Pancreas (tissue), 10 donors: ENCODE data around the gene SEPTIN1. TPM values are rescaled to one million over a fixed set of nuclear protein-coding genes. Genes with fewer than 3 reads are reported as not detected.
A peak's percentile ranks its signal among the peaks of the same experiment; 100 is the strongest.

Source experiments
- ATAC-seq, 4 donors: fragments of 200-7000 bp; cut with Tn5 transposase; one replicate each; pipeline versions ENCODE4 v1.8.0 to v1.9.1; 2020; ENCODE audit warnings: mild to moderate bottlenecking in 4 of 4, moderate library complexity in 4 of 4
- DNase-seq, 6 donors: peaks; one replicate each; pipeline ENCODE4 v3.0.0-alpha.2; 2020
- FAIRE-seq: peaks from 2 replicates; lab custom pipeline; 2012; peaks lifted over from hg19 to GRCh38; lab: Jason Lieb, UNC
- H3K27ac ChIP-seq, 4 donors: fragments of 200-600 bp; sonication (generic); 1 replicate in 3 of 4; 2 replicates in 1 of 4; pipeline versions ENCODE4 v1.5.0 to v1.8.0; 2020
- H3K27me3 ChIP-seq, 4 donors: fragments of 200-600 bp; one replicate each; pipeline ENCODE4 v1.8.0; 2021
- H3K36me3 ChIP-seq, 3 donors: fragments of 200-600 bp; sonication (generic) in 1 of 3; one replicate each; pipeline versions ENCODE4 v1.5.0 to v1.8.0; 2020 to 2021
- H3K4me1 ChIP-seq, 3 donors: fragments of 200-600 bp; one replicate each; pipeline ENCODE4 v1.8.0; 2021
- H3K4me3 ChIP-seq, 4 donors: fragments of 200-600 bp; sonication (generic) in 2 of 4; one replicate each; pipeline versions ENCODE4 v1.5.0 to v1.8.0; 2020 to 2021
- H3K9me3 ChIP-seq, 4 donors: fragments of 200-600 bp; one replicate each; pipeline ENCODE4 v1.8.0; 2021
- WGBS, 2 donors: extraction: QIAGEN DNeasy Blood & Tissue Kit; methylation state at CpG; one replicate each; pipeline ENCODE4 v1.1.7; 2013; 5-methylcytosine and 5-hydroxymethylcytosine counted together
- intact Hi-C, 3 donors: fragments of 100-400 bp; cut with DNase I; formaldehyde crosslinking; loops; one replicate each; pipeline versions ENCODE4 v1.11.1 to v1.14.2; 2022
- polyA plus RNA-seq, 2 donors: library from polyadenylated mRNA; stranded (reverse); fragments of 200-250 nt; gene quantifications; one replicate each; pipeline ENCODE4 v1.2.3, GENCODE V29; 2013
- total RNA-seq, 6 donors: library from RNA; stranded (reverse); fragmentation: NEBNext Ultra II Directional in 4 of 6; extraction: Animal tissue kit (Norgen Biotek cat#: 25700) in 4 of 6; gene quantifications; one replicate each; pipeline versions ENCODE4 v1.2.1 to v1.2.4, GENCODE V29; 2021 to 2023
- TF ChIP-seq, protein P1 (sequence below), 4 donors: fragments of 200-600 bp; sonication (generic) in 3 of 4; IDR thresholded peaks; one replicate each; pipeline versions ENCODE4 v1.5.0 to v1.8.0; 2021; ENCODE audit warnings: antibody characterized with exemption in 4 of 4
- donor health status: healthy with polysubstance abuse.
- donor health status: DM: no; HTN: no; CAD: no; lungs with moderate emphysema.
- donor health status: DM: no; HTN: no; CAD: no.
- donor health status: control.
- donor health status: control.
- donor health status: Bipolar disorder and iron deficiency.
- donor health status: DM: yes; HTN: yes; CAD: no.
- donor health status: DM: no; HTN: no; CAD: no.
- donor health status: DM: no; HTN: no; CAD: no.
- donor health status: DM: yes; HTN: yes; CAD: no.

Gene SEPTIN1
- total and polyA plus RNA-seq, 8 donors, result 0.63 to 3.3 (median 1.5) TPM

DNA sequence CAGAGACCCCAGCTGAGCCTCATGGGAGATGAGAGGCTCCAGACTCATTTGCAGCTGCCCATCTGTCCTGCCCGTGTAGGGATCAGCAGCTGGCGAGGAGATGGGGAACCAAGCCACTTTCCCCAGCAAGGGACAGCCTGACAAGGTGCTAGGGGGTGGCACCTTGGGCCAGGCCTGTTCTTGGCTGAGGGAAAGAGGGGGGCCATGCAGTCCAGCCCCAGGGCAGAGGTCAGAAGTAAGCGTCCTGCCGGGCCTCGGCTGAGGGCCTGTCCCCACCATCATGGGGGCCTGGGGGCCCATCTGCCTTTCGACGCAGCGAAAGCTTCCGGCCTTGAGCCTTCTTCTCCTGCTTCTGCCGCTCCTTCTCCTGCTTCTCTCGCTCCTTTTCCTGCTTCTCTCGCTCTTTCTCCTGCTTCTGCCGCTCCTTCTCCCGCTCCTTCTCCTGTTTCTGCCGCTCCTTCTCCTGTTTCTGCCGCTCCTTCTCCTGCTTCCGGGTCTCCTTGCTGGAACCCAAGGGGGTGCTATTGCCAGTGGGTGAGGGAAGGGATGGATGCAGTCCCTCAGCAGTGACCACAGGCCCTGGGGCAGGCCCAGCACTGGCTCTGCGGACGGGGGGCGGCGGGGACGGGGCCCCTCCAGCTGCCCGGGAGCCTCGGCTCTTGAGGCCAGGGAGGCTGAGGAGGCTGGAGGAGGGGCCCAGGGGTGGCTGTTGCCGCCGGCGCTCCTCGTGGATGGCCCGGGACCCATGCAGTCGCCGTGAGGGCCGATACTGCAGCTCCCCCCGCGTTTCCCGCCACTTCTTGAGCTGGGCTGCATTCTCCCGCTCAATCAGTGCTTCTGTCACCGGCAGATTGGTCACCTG lies 24.4 kb downstream of the SEPTIN1 start:
- intact Hi-C loops, result no loop called here
- peak in 2 of 6 donors; percentile 16 to 55 for DNase-seq
- Histone ChIP-seq H3K4me1 (peaks cover under 1 to 15% (median 11%) of the 10 kb centered on the region in 3 donors), H3K36me3 (peaks cover 0 to 19% (median 4%) of the 10 kb centered on the region in 3 donors), H3K27me3 (no peaks in the 10 kb centered on the region), H3K27ac (no peak overlapping the region), H3K9me3 (no peaks in the 10 kb centered on the region), H3K4me3 (no peak overlapping the region)
- FAIRE-seq, result no peak
- TF ChIP-seq, protein P1, sequence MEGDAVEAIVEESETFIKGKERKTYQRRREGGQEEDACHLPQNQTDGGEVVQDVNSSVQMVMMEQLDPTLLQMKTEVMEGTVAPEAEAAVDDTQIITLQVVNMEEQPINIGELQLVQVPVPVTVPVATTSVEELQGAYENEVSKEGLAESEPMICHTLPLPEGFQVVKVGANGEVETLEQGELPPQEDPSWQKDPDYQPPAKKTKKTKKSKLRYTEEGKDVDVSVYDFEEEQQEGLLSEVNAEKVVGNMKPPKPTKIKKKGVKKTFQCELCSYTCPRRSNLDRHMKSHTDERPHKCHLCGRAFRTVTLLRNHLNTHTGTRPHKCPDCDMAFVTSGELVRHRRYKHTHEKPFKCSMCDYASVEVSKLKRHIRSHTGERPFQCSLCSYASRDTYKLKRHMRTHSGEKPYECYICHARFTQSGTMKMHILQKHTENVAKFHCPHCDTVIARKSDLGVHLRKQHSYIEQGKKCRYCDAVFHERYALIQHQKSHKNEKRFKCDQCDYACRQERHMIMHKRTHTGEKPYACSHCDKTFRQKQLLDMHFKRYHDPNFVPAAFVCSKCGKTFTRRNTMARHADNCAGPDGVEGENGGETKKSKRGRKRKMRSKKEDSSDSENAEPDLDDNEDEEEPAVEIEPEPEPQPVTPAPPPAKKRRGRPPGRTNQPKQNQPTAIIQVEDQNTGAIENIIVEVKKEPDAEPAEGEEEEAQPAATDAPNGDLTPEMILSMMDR (IDR thresholded peaks at IDR 0.05), result no peak
- WGBS, 2 donors, result 86 to 88% methylated on average over 35 to 37 of the region's 37 CpGs
- ATAC-seq, result no peak

DNA sequence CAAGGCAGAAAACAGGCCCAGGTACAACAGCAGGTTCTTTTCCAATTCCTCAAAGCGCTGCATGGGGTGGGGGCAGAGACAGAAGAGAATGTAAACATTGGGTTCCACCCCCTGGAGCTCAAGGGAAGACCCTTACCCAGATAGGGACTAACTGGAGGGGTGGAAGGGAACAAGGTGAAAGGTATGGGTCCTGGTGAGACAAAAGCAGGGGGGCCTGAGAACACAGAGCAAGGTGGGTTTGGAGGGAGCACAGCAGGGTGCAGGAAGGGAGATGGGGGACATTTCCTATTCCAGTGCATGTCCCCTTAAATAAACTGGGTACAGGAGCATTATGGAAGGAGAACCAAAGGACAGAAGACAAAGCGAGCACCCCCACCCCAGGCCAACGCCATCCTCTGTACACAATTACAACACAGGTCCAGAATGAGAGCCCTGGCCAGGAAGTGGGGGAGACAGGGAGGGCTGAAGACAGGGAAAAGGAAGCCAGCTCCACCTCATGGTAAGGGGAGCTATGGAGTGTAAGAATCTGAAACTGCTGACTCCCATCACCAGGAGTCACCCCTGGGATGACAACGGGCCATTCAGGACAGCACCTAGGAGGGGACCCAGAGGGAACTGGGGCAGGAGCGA lies 25.2 kb downstream of the SEPTIN1 start:
- Histone ChIP-seq H3K36me3 (peaks cover 0 to 25% (median 4%) of the 10 kb centered on the region in 3 donors), H3K4me3 (no peak overlapping the region), H3K9me3 (no peaks in the 10 kb centered on the region), H3K4me1 (peaks cover 8 to 22% (median 18%) of the 10 kb centered on the region in 3 donors), H3K27ac (no peak overlapping the region), H3K27me3 (no peaks in the 10 kb centered on the region)
- DNase-seq (peak in 2 of 6 donors; percentile 15 to 34), FAIRE-seq (no peak), ATAC-seq (no peak)
- WGBS, 2 donors, result 77 to 81% methylated on average over 5 of the region's 5 CpGs
- intact Hi-C loops, result no loop called here
- TF ChIP-seq, protein P1 (IDR thresholded peaks at IDR 0.05), result no peak

DNA sequence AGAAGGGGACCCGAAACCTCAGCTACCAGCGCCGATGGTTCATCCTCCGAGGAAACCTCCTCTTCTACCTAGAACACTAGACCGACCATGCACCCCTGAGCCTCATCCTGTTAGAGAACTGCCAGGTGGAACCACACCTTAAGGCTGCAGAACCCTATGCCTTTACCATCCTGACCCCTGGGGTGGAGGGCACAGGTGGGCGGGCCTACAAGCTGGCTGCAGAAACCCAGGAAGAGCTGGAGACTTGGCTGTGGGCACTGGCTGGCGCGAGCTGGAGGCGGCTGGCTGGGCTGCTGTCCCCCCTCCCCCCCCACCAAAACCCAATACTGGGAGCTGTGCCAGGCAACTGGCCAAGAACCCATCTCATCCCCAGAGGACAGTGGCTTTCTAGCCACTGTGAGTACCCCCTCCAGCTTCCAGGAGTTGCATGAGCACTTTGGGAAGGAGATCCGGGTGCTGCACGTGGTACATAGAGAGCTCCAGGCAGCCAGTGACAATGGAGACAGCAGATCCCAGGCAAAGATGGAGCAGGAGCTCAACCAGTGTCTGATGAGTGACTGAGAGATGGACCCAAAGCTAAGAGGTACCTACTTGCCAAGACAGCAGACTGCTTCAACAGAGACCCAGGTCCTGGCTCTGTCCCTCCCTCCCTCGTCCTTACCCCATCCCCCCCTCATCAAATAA lies 25.8 kb downstream of the SEPTIN1 start:
- ATAC-seq, result no peak
- intact Hi-C loops, result no loop called here
- peak in 4 of 6 donors; percentile 31 to 63 (median 49) for DNase-seq
- WGBS, 2 donors, result 64 to 67% methylated on average over 12 of the region's 12 CpGs
- H3K36me3 ChIP-seq, result peaks cover 0 to 25% (median 4%) of the 10 kb centered on the region in 3 donors
- H3K4me3 ChIP-seq, result peak overlapping the region in 2 of 4 donors; percentile 76
- H3K27me3 ChIP-seq, result no peaks in the 10 kb centered on the region
- peak overlapping the region in 1 of 4 donors; percentile 96 for H3K27ac ChIP-seq
- TF ChIP-seq, protein P1 (IDR thresholded peaks at IDR 0.05), result no peak
- no peaks in the 10 kb centered on the region for H3K9me3 ChIP-seq
- FAIRE-seq, result no peak
- peaks cover 9 to 28% (median 22%) of the 10 kb centered on the region in 3 donors for H3K4me1 ChIP-seq

DNA sequence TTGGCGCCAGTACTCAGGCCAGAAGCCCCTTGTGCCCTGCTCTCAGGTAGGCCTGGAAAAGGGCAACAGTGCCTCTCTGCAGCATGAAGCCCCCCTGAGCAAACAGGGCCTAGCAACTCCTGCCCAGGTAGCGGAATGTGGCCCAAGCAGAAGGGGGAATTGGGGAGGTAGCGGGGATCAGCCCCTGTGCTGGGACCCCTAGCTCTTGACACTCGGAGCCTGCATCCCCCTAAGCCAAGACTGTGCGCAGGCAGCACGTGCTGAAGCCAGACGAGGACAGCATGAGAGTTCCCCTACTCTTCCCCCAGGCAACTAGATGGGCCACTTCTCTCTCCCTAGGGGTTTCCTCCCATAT lies 26.4 kb downstream of the SEPTIN1 start:
- intact Hi-C loops, result no loop called here
- Histone ChIP-seq H3K4me3 (peak overlapping the region; percentile 70 to 87 (median 76)), H3K9me3 (no peaks in the 10 kb centered on the region), H3K27ac (peak overlapping the region; percentile 88 to 96 (median 94)), H3K36me3 (peaks cover 0 to 29% (median 7%) of the 10 kb centered on the region in 3 donors), H3K27me3 (no peaks in the 10 kb centered on the region), H3K4me1 (peaks cover 9 to 31% (median 23%) of the 10 kb centered on the region in 3 donors)
- ATAC-seq (no peak), FAIRE-seq (no peak), DNase-seq (peak in 2 of 6 donors; percentile 40 to 71)
- TF ChIP-seq, protein P1 (IDR thresholded peaks at IDR 0.05), result no peak
- WGBS, 2 donors, result 52 to 56% methylated on average over 7 of the region's 7 CpGs
